NCI-H146 treated with DMSO at 0.1 percent for 48 hours (cell line): ENCODE results near the gene ROGDI.
A peak's percentile ranks its signal among the peaks of the same experiment; 100 is the strongest.

Experiments
- DNase-seq: peaks from one replicate; lab custom pipeline; 2025; ENCODE audit not compliant: unreplicated experiment; lab: John Stamatoyannopoulos, UW

The ROGDI gene, protein sequence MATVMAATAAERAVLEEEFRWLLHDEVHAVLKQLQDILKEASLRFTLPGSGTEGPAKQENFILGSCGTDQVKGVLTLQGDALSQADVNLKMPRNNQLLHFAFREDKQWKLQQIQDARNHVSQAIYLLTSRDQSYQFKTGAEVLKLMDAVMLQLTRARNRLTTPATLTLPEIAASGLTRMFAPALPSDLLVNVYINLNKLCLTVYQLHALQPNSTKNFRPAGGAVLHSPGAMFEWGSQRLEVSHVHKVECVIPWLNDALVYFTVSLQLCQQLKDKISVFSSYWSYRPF

DNA sequence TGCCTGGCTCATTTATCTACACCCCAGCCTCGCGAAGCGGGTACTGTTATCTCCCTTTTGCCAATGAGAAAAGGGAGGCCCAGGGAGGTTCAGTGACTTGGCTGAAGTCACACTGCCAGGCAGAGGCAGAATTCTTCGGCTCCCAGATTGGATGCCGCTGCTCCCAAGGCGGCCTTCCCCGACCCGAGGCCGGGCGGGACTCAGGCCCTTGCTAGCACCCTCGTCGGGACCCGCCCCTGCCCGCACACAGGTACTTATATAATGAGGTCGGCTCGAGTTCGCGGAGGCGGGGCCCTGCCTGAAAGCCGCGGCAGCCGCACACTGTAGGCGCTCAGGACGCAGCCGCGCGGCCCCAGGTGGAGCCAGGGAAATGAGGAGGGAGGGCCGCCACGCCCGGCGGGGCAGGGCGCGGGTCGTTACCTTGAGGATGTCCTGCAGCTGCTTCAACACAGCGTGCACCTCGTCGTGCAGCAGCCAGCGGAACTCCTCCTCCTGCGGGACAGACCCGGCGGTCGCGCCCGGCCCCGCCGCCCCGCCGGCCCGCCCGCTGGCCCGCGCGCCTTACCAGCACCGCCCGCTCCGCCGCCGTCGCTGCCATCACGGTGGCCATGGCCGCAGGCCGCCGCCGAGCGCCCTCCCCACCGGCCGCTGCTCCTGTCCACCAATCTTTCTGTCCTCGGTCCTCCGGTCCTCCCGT, at the start of gene ROGDI:
ROGDI (minus strand) TSS at position 672 of the 697 bp plus-strand sequence; CDS start at position 610, 62 bp downstream.
- DNase-seq, result peak; percentile 90

DNA sequence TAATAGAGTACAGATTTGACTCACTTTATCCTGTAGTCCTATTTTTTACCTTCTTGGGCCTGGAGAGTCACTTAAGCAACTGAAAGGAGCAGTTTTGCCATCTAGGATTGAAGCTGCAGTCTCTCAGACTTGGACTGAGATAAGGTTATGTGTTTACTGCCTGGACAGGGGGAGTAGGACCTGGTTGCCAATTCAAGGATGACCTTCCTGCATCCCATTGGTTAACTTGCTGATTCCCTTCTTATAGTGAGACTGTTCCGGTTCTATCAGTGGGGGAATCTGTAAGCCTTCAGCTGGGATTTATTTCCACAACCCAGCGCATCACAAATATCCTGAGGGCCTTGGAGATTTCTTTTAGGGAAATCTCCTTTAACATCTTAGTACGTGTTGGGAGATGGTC, 47.8 kb upstream of the ROGDI start:
- no peak for DNase-seq

DNA sequence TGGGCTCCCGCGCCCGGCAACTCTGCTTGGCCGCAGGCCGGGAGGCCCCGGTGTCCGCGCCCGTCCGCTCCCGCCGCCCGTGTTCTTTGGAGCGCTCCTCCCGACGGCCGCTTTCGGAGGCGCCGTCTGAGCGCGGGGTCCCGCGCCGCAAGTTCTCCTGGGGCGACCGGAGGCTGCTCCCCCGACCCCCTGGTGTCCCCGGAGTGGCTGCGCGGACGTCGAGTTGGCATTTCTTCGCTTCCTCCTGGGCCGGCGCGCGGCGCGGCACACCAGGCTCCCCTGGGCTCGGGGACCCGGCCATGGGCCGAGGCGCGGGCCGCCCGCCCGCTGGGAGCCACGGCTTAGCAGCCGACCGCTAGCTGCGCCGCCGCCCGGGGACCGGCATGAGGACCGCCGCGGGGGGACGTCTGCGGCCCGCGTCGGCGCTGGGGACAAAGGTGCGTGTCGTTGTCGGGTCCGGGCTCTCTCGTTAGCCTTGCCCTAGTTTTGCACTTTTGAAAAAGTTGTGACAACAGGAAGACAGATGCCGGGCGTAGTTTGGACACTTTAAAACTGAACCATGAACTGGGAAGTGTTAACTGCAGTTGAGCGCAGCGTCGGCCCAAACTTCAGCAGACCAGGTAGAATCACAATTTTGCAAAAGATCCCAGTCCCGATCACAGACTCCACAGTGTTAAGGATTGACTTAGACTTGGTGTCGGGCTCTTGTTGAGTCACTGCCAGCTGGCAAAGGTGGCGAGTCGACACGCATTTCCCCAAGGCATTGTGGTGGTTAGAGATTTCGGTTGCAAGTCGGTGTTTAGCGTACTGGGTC, 45.5 kb upstream of the ROGDI start:
- no peak for DNase-seq

DNA sequence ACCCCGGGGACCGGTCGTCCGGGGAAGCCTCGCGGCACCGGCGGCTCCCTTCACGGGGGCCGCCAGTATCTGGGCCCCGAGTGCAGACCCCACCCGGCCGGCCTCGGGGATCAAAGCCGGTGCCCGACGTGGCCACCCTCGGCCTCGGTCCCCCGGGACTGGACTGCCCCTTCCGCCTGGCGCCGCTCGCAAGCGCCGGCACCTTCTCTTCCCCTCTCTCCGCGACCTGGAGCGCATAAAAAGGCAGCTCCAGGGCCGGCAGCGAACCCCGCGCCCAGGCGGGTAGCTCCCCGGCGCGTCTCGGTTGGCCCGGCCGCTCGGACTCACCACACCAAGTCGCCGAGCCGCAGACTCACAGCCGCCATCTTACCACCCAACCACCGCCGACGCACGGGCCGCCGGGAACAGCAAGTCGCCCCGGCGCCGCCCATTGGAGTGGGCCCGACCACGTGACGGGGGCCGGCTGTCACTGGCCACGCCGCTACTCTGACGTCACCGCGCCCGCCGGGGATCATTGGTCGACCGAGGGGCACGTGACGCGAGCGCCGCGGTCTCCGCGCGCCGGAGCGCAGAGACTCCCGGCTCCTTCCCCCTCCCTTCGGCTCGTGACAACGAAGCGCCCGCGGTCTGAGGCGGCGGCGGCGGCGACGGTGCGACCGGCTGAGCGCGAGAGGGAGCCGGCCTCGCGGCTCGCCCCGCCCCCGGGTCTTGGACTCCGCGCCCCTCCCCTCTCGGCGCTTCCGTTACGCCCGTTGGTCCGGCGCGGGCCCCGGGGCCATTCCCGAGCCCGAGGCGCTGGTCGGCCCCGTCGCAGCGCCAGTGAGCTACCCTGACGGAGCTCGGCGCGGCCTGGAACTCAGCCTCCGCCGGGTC, 44.7 kb upstream of the ROGDI start, which contains the start of the genes GLYR1 and UBN1:
GLYR1 (minus strand) TSS at position 388 of the 873 bp plus-strand sequence; CDS start at position 365, 23 bp downstream.
UBN1 (plus strand) TSS at position 581 of the 873 bp plus-strand sequence. CDS start 5,437 bp downstream, outside the sequence.
- peak; percentile 93 for DNase-seq

DNA sequence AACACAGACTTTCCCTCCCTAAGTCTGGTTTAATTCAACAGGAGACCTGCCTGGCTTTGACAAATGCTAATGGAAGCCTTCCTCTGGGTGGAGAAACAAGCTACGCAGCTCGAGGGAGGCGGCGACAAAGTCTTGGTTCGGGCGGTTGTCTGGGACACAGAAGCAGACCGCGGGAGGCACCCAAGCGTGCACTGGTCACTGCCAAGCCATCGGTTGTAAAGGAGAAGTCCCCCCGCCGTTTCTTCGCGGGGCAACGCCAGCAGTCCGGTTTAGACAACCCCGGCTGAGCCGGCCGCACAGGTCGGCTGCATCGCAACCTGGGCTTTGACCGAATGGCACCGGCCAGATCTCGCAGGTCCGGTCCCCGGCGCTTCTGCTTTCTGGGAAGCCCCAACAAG, 44.1 kb upstream of the ROGDI start:
- no peak for DNase-seq

DNA sequence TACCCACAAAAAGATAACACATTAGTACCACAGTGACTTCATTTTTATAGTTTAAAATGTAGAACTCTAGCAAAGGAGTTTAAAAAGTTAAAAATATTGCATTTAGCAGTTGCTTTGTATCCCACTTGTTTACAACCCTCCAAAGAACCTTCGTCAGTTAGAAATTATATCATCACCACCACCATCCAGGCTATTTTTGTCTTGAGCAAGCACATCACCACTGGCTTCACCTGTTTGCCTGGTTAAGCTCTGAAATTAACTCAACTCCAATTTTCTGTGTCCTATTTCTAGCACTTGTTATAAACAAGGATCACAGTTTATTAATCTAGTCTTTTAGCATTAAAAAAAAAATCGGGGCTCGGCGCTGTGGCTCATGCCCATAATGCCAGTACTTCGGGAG, 38.6 kb upstream of the ROGDI start:
- no peak for DNase-seq

DNA sequence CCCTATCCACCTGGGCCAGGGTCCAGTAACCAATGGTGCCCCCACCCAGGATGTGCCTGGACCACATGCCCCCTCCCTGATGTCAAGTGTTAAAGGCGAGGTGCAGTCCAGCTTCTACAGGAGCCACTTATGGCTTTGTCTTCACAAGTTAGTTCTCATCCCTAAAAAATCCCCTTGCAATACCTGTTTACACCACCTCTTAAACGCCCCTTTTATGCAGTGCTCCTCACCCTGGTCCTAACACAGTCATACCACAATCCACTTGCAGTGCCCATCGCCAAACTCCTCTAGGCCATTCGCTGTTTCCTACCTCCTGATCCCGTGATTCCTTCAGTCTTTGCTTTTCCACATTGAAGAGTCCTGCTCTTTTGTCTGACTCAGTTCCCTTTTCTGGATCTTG, 37.5 kb upstream of the ROGDI start:
- no peak for DNase-seq

DNA sequence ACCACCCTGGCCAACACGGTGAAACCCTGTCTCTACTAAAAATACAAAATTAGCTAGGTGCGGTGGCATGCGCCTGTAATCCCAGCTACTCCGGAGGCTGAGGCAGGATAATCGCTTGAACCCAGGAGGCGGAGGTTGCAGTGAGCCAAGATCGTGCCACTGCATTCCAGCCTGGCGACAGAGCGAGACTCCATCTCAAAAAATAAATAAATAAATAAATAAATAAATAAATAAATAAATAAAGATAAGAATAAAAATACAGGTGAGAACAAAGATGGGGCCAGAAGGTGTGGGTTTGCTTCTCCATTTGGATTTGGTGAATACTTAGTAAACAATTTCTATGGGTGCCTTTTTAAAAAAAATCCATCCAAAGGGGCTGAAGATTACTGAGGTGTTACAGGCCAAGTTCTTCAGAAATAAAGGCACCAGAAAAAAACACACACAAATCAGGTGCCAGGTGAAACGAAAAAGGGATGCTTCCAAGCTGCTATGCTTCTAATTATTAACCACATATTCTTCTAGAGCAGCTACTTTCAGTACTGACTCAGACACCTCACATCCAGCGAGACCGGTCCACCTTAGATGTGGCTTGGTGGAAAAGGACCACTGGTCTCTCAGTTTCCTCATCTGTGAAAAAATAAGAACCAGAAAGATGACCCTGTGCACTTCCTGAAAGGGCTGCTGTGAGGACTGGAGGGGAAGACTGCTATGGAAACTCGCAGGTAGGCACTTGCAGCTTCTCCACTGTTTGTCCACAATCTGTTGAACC, 35.5 kb upstream of the ROGDI start:
- no peak for DNase-seq

DNA sequence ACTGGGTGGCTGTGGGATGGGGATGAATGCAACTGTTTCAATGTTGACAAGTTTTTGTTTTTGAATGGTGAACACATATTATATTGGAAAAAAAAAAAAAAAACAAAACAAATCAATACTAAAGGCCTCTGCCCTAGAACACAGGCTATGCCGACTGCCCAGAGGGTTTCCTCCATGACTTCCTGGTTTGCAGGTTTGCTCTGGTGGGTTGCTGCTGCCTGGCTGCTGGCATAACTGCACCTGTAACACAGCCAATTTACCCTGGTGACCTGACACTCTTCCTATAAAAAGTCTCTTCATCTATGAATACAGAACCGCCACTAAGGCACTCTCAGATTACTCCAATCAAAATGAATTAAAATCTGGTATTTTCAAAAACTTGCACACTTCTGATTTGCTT, 34.3 kb upstream of the ROGDI start:
- DNase-seq, result no peak

DNA sequence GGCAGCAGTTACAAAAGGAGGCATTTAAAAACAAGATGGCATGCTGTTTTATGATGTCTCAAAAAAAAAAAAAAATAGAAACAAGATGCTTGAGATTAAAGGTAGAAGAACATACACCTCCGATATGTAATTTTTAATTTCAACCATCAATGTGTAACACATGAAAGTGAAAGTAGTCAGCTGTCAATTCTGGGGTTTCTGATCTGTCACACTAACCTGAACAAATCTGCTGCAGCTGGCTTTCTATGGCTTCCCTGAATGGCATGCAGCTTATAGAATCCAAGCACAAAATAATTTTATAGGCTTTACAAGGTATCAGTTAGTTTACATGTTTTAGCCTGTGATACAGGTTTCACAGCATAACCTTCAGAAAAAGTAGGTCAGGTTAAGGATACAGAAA, 31.2 kb upstream of the ROGDI start:
- no peak for DNase-seq

DNA sequence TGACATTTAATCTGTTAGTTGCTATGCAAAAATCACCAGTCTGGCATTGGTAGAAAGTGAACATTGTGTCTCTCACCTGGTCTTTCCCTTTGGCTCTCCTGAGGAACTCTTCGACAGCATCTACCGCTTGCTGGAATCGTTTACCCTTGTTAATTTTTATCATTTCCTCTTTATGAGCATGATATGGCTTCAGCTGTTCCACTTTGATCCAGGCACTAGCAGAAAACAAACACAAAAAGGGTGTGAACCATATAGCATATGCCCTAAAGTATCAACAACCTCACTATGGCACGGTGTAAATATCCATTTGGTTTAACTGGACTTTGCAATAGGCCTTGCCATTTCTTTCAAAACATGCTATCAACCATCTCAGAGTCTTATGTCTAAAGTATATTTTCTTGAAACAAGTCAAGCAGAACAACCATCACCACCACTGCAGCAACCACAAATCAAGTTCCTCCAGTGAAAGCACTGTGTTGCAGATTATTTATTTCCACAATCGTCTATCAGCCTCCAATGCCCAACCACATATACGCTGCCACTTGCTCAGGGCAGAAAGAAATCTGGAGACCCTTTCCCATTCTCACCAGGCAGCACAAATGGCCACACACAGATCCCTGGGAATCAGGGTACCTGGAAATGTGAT, 30.4 kb upstream of the ROGDI start:
- DNase-seq, result no peak

DNA sequence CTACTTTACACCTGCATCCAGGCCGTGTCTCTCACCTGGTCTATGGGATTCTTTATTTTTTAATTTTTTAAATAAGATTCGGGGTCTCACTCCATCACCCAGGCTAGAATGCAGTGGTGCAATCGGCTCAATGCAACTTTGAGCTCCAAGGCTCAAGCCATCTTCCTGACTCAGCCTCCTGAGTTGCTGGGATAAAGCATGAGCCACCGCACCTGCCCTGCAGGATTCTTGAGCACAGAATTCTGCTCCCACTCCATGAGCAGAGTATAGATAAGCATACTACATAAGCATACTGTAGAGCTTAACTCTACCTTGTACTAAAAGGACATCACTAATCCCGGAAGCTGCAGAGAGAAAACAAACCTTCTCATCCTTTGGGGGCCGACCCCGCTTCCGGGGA, 29.2 kb upstream of the ROGDI start:
- no peak for DNase-seq

DNA sequence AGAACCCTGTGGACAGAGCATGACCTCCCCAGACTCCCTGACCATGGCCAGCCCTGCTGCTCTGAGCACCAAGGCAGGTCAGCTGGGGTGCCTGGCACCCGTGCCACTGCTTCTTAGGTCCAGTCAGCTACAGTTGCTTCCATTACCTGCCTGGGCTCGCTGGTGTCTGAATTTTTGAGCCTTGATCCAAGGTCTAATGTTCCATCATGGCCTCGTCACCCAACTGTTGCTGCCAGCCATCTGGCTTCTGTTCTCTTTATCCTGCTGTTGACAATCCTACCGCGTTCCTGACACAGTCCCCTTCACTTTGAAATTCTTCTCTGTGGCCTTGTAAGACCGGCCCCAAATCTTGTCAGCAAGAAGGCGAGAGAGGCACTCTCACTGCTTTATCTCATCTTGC, 28.0 kb upstream of the ROGDI start:
- no peak for DNase-seq

DNA sequence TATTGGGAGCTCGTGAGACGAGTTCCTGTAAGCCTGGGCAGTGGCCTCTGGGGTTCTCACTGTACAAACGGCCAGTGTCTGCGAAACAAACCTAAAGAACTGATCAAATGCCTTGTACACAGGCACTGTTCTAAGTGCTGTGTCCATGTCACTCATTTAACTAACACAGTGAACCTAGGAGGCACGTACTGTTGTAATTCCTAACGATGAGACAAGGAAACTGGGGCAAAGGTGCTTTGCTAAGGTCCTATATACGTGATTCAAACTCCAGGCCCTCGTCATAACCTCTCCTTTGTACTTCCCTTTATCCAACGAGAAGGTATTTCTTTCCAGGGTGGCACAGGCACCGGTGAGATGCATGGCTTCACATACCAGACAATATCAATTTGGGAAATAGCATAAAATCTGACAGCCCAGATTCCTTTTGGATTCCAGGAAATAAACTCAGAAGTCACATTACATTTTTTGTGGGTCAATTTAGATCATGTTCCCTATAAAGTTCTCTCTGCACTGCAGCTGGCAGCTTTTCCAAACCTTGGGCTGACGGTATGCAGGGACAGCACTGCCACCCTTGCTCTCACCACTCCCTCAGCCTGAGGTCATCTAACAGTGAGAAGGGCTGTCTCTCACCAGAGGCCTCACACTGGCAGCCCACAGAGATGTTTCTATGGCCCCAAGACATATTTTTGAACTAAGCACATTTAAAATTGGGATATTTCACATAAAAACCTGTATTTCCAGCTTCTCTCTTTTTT, 26.3 kb upstream of the ROGDI start:
- DNase-seq, result no peak

DNA sequence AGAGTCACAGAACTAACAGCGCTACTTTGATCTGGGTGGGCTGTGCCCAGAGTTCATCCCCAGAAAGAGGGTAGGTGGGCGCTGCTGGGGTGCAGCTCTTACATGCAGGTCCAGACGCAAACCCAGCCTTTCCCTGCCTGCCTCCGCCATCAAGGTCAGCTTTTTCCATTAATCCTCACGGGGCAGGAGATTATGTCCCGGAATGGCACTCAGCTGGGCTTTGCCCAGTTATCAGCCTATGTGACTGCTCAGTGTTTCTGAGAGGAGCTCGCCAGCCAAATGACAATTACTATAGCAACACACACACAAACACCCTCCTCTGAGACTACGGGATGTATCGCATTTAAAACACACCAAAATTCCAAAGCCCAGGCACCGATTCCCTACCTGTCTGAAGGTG, 24.5 kb upstream of the ROGDI start:
- DNase-seq, result no peak

DNA sequence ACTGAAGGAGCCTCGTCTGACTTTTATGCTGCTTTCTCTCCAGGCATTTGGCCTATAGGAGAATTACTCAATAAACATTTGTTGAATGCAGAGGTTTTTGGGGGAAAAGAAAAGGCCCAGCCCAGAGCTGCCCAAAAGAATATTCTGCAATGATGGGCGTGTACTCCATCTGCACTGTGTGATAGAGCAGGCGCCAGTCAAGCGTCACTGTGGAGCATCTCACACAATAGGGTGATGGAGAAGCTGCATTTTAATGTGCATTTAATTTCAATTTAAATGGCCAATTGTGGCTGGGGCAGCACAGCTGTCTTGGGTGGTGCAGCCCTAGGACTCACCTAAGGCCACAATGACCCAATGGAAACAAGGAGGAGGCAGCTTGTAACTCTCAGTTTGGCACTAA, 24.1 kb upstream of the ROGDI start:
- DNase-seq, result no peak

DNA sequence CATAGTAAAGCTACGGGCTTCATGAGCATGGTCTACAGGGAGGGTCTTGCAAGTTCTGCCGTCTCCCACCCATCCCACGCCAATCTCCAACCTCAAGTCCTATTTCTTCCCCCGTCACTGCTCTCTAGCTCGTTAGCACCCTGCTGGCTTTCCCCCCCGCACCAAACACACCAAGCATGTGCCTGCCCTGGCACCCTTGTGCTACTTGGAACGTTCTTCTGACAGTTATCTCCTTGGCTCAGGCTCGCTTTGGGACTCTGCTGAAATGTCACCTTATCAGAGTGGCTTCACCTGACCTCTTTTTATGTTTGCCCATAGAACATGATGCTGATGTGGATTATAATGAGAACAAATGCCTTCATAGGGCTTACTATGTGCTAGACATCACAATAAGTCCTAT, 22.8 kb upstream of the ROGDI start:
- DNase-seq, result no peak

DNA sequence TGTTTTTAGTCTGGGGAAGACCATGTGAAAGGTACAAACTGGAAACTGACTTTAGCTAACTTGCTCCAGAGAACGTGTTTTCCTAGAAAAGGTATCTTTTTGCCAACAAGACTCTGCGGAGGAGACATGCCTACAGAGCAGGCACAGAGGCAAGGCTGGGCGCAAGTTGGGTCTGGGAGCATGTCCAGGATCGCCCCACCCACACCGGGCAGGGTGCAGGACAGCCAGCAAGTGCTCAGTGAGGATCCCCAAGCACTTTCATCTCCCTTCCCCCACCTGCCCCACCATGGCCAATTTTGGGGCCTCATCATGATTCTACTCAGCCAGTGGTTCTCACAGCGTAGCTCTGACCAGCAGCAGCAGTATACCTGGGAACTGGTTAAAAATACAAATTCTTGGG, 18.2 kb upstream of the ROGDI start:
- no peak for DNase-seq
